ENCODE data around the gene FCN1.
"Not testable (repeated sequence)": the region's sequence is repeated elsewhere in the genome, so short reads cannot be mapped to it uniquely, and the experiment has no call there.

FCN1 gene

GRCh38 chr9:134917431-134918373, at the start of gene FCN1:
Gene FCN1 (minus strand): TSS chr9:134917912. CDS start chr9:134917871, 41 bp downstream.
- in situ Hi-C loops (cut with MboI; ENCODE audit: low sequenced_read_pairs): no loop called here

GRCh38 chr9:134966697-134967546, 49.2 kb upstream of the FCN1 start:
- in situ Hi-C loops (cut with MboI; ENCODE audit: low sequenced_read_pairs): no loop called here

GRCh38 chr9:134966270-134966669, 48.6 kb upstream of the FCN1 start:
- in situ Hi-C loops (cut with MboI; ENCODE audit: low sequenced_read_pairs): no loop called here

GRCh38 chr9:134965851-134966250, 48.1 kb upstream of the FCN1 start:
- in situ Hi-C loops (cut with MboI; ENCODE audit: low sequenced_read_pairs): no loop called here

- in situ Hi-C loops (cut with MboI; ENCODE audit: low sequenced_read_pairs): no loop called here
These were observed 47.7 kb upstream of the FCN1 start for GRCh38 chr9:134965411-134965810.

- in situ Hi-C loops (cut with MboI; ENCODE audit: low sequenced_read_pairs): no loop called here
These were observed 46.8 kb upstream of the FCN1 start for GRCh38 chr9:134964271-134965055.

GRCh38 chr9:134963546-134963945, 45.8 kb upstream of the FCN1 start:
- in situ Hi-C loops (cut with MboI; ENCODE audit: low sequenced_read_pairs): no loop called here

- in situ Hi-C loops (cut with MboI; ENCODE audit: low sequenced_read_pairs): no loop called here
These were observed 45.3 kb upstream of the FCN1 start for GRCh38 chr9:134962973-134963364.

- in situ Hi-C loops (cut with MboI; ENCODE audit: low sequenced_read_pairs): no loop called here
These were observed 44.6 kb upstream of the FCN1 start for GRCh38 chr9:134962065-134962972.

GRCh38 chr9:134961331-134962064, 43.8 kb upstream of the FCN1 start:
- in situ Hi-C loops (cut with MboI; ENCODE audit: low sequenced_read_pairs): no loop called here

- in situ Hi-C loops (cut with MboI; ENCODE audit: low sequenced_read_pairs): no loop called here
These were observed 43.0 kb upstream of the FCN1 start for GRCh38 chr9:134960701-134961181.

GRCh38 chr9:134959971-134960310, 42.2 kb upstream of the FCN1 start:
- in situ Hi-C loops (cut with MboI; ENCODE audit: low sequenced_read_pairs): no loop called here

GRCh38 chr9:134959126-134959970, 41.6 kb upstream of the FCN1 start:
- in situ Hi-C loops (cut with MboI; ENCODE audit: low sequenced_read_pairs): no loop called here

- in situ Hi-C loops (cut with MboI; ENCODE audit: low sequenced_read_pairs): no loop called here
These were observed 40.2 kb upstream of the FCN1 start for GRCh38 chr9:134957945-134958227.

- in situ Hi-C loops (cut with MboI; ENCODE audit: low sequenced_read_pairs): no loop called here
These were observed 39.6 kb upstream of the FCN1 start for GRCh38 chr9:134957165-134957944.

- in situ Hi-C loops (cut with MboI; ENCODE audit: low sequenced_read_pairs): not testable (repeated sequence)
These were observed 38.7 kb upstream of the FCN1 start for GRCh38 chr9:134956387-134956786.

- in situ Hi-C loops (cut with MboI; ENCODE audit: low sequenced_read_pairs): no loop called here
These were observed 38.1 kb upstream of the FCN1 start for GRCh38 chr9:134955801-134956200.

- in situ Hi-C loops (cut with MboI; ENCODE audit: low sequenced_read_pairs): no loop called here
These were observed 37.4 kb upstream of the FCN1 start for GRCh38 chr9:134955156-134955555.

All from HL-60/S4 treated with phorbol 12-myristate 13-acetate at 8.2 ng/mL for 4 days and 3 days (cell line).